ELF-1 (cell line): ENCODE results near the gene GBP1.
"Not testable (repeated sequence)": the region's sequence is repeated elsewhere in the genome, so short reads cannot be mapped to it uniquely, and the experiment has no call there.

Source experiments
- DNase-seq: peaks from one replicate; pipeline ENCODE4 v3.0.0-alpha.2; 2016; ENCODE audit warnings: low read depth, low spot score

The GBP1 gene

DNA sequence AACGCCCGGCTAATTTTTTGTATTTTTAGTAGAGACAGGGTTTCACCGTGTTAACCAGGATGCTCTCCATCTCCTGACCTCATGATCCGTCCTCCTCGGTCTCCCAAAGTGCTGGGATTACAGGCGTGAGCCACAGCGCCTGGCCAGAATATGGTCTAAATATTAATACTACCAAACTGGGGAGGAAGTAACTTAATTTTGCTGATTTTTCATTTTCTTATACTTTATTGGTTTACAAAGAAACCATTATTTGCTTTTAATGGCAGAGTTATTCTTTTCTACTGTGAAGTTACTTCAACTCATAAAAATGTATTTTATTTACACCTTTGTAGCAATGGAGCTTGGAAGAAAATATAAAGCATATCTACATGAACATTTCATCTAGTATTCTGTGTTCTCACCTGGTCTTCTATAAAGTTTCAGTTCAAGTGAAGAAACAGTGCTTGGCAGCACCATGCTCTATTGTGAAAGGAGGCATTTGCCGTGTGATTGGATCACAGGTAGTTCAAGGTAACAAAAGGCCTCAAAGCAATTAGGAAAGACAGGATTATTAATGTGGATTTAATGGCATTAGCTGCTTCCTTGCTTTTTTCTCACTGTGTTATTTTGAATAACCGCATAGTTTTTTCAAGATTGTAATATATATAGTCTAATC, 13.6 kb downstream of the GBP1 start:
- no peak for DNase-seq

DNA sequence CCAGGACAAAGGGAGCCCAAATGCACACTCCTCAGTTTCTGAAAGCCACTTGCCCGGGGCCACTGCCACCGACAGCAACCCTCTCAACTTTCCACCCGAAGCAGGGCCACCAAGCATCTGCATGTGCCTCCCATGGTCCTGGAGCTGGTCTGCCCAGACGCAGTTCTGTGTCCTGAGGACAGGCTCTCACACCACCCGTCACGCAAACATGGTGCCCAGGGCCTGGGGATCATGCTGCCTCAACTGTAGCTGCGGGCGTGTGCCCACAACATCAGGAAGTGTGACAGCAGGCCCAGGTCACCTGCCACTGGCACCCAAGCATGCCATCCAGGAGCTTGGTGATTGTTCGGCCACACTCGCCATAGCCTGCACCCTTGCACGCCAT, 14.4 kb downstream of the GBP1 start:
- no peak for DNase-seq

DNA sequence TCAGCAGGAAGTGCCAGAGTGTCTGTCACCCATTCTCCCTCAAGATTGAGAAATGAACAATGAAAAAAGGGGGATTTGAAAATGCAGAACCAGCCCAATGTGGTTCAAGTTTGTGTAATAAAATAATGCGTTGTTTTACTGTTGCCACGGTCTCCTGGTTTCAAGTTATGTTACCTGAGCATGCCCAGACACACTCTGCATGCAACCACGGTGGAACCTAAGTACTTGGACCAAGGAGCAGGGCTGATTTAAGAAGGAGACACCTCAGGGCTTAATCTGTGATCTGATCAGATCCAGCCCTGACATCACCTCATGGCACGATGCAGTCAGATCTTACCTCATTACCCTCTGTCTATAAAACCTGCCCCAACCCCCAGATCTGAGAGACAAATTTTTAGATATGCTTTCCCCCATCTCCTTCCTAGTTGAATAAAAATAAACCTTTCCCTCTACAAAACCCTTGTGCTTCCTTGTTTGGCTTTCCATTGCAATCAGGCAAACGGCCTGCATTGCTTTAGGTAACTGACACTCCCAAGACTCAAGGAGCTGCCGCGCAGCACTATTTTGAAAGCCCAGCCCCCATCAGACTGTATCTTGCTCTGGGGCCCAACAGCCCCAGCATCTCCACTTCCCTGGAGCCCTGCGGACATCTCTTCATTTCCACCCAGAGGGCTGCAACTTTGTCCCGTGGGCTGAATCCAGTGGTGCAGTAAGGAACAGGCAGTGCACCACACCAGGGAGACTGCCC, 14.9 kb downstream of the GBP1 start:
- not testable (repeated sequence) for DNase-seq

DNA sequence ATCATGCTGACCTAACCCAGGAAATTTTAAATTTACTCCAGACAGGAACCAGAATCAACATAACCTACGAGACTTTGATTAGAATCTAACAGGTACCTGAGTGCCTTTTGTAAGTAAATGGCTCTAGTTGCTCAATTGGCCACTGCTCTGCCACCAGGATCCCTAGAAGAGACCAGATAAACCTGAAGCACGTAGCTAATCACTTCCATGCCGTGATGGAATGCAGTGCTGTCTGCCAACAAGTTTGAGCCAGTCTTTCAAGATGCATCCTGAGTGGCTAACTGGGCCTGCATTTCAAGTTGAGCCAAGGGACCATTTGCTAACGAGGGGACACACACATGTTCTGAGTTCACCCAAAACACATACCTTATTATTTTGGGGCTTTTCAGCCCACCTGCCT, 15.8 kb downstream of the GBP1 start:
- DNase-seq: not testable (repeated sequence)

DNA sequence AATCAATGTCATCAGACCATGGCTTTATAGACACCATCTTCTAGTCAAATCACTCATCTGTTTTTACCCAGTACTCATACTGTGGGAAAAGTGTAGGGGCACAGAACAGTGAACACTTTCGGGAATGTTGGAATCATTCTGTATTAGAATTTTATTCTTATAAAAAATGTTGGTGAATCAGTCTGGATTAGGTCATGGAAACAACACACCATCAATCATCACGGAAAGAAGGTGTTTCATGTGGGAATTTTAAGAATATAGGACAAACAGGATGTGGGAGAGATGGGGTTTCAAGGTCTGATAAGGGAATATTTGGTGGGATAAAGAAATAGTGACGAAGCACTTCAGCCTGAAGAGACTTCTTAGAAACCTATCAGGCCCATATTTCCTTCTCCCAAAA, 17.3 kb downstream of the GBP1 start:
- DNase-seq: no peak

DNA sequence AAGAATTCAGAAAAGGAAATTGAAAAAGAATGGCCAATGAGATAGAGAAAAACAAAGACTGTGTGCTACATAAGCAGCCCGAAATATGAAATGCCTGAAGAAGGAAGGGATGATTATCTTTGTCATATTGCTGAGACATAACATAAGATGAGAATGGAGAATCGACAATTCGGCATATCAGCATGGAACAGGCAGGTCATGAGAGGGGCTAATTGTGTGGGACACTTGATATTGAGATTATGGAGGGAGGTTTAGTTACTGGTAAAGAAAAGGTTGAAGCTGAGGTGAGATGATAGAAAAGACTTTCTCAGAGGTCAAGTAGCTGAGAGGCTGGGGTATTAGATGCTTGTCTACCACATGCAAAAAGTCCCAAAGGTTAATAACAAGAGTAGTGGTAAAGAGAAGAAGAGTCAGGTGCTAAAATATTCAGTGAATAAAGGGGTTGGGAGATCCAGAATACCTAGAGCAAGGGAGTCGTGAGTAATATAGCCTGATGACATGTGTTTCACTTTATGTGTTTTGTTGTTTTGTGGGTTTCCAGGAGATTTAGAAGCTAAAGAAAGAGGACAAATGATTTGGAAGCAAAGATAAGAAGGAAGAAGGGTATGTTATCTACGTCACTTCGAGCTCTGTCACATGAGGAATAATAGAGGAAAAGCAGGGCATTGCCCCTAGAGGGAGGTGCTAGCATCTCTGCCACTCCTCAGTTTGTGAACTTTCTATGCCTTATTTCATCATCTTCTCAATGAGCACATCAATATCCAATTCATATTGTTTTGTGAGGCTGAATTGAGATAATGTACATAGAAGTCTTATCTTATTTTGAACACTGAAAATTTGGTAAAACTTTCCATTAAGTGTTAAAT, 18.5 kb downstream of the GBP1 start:
- not testable (repeated sequence) for DNase-seq

DNA sequence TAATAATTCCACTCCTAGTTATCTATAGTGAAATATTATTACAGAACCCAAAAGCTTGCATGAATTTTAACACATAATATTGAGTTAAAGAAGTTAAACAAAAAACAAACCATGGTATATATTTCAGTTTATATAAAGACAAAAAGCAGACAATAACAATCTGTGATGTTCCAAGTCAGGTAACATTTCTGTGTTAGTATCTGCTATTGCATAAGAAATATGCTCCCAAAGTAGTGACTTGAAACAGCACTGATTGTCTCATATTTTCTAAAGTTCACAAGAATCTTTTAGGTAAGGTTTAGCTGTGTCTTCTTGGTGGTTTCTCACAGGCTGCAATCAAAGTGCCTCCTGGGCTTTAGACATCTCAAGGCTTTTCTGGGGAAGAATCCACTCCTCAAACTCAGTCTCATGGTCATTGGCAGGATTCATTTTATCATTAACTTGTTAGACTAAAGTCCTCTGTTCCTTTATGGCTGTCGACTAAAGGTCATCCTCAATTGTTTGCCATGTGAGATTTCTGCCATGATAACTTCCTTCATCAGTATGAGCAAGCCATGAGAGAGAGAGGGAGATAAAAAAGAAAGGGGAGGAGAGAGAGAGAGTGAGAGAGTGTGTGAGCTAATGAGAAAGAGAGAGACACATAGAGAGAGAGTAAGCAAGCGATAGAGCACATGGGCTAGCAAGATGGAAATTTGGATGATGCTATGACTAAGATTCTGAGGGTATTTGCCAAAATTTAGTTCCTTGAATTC, 19.9 kb downstream of the GBP1 start:
- DNase-seq: no peak

DNA sequence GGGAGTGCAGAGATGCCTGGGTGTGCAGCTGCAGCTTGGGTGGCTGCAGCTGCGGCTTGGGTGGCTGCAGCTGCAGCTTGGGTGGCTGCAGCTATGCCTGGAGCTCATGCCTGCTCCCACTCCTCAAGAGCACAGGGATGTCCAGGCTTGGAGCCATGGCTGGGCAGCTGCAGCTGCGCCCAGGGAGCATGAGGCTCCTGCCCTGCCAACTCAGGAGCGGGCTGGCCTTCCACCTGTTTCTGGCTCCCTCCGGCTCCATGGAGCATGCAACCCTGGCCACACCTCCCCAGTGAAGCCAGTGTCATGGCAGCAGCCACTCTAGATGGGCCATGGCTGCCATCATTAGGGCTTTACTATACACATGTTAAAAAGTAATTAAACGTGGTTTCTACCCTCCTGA, 21.1 kb downstream of the GBP1 start:
- no peak for DNase-seq

DNA sequence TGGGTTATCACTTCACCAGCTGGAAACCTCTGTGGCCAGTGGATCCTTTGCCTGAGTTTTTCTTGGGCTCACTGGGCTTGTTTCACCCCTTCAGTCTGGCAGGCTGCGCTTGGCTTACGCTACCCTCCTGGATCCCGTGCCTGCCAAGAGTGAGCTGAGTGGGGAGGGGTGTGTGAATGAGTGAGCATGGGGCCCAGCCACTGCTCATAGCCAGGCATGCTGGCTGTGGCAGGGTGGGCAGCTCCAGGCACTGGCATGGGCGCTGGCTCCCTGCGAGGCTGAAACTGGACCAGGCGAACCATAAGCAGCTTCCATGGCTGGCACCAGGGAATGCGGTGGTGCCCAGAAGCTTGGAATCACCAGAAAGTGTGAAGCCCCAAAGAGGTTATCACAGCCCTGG, 22.5 kb downstream of the GBP1 start:
- no peak for DNase-seq

DNA sequence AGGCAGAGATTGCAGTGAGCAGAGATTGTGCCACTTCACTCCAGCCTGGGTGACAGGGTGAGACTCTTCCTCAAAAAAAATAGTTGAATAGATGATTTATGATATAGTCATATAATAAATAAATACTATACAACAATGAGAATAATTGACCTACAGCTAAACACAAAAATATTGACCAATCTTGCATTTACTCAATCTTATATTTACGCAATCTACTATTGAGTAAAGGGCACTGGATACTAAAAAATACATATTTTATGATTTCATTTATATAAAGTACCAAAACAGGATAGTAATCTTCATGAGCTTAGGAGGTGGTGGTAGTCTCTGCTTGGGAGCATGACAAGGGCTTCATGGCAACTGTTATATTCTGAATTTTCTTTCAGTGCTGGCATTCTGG, 23.3 kb downstream of the GBP1 start:
- DNase-seq: no peak

DNA sequence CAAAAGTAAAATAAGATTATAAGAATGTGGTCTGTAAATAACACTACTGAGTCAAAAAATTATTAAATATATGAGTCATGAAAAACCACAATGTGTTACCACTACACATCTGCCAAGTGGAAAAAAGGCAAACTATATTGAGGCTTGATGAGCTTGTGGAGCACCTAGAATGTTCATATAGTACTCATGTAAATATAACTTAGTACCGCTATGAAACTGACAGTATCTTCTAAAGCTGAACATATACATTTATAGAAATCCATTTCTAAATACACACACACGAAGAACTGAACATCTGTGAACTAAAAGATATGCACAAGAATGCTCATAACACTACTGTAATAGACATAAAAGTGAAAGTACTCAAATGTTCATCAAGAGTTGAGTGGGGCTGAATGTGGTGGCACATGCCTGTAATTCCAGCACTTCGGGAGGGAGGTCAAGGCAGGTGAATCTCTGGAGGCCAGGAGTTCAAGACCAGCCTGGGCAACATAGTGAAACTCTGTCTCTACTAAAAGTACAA, 23.8 kb downstream of the GBP1 start:
- no peak for DNase-seq

DNA sequence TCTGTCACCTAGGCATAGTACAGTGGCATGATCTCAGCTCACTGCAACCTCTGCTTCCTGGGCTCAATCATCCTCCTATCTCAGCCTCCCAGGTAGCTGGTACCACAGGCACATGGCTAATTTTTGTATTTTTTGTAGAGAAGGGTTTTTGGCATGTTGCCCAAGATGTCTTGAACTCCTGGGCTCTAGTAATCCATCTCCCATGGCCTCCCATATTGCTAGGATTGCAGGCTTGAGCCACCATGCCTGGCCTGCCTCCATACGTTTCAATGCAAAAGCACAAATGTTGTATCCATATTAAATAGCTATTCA, 24.7 kb downstream of the GBP1 start:
- DNase-seq: no peak

DNA sequence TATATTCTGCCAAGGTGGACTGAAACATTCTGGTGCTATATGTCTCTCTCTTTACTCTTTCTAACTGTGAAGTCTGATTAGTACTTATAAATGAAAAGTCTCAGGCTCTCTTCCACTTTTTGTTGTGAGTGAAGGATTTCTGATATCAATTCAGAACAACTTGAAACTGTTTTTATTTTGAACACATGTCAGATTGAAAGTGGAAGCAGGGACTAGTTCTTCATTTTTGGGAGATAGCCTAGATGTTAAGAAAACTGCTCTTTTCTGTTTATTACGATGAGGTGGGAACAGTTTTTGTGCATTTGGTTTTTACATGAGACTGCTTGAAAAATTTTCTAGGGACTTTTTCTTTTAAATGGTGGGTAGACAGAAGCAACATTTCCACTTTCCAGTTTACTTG, 27.8 kb downstream of the GBP1 start:
- no peak for DNase-seq

DNA sequence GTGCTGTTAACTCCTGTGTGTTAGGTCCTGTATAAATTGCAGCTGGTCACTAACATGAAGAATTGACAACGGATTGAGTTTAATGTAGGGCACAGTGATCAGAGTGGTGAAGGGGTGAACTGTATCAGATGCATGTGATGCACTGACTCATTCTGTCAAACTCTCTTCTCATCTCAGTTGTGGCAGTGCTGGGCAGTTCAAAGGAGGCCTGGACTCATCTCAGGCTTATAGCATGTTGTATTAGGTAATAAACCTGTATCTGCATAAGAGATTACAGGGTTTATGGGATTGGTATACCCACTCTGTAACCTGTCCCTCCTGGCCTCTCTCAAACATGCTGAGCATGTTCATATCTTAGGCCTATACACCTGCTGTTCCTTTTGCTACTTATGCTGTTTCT, 29.9 kb downstream of the GBP1 start:
- no peak for DNase-seq

DNA sequence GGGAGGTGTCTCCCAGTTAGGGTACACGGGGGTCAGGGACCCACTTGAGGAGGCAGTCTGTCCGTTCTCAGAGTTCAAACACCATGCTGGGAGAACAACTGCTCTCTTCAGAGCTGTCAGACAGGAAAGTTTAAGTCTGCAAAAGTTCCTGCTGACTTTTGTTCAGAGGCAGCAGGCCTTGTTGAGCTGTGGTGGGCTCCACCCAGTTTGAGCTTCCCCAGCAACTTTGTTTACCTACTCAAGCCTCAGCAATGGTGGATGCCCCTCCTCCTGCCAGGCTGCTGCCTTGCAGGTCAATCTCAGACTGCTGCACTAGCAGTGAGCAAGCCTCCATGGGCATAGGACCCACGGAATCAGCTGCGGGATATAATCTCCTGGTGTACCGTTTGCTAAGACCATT, 31.0 kb downstream of the GBP1 start:
- DNase-seq: not testable (repeated sequence)

DNA sequence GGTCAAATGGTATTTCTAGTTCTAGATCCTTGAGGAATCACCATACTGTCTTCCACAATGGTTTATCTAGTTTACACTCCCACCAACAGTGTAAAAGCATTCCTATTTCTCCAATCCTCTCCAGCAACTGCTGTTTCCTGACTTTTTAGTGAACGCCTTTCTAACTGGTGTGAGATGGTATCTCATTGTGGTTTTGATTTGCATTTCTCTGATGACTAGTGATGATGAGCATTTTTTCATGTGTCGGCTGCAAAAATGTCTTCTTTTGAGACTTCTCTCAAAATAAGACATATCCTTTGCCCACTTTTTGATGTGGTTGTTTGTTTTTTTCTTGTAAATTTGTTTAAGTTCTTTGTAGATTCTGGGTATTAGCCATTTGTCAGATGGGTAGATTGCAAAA, 36.0 kb downstream of the GBP1 start:
- DNase-seq: not testable (repeated sequence)

DNA sequence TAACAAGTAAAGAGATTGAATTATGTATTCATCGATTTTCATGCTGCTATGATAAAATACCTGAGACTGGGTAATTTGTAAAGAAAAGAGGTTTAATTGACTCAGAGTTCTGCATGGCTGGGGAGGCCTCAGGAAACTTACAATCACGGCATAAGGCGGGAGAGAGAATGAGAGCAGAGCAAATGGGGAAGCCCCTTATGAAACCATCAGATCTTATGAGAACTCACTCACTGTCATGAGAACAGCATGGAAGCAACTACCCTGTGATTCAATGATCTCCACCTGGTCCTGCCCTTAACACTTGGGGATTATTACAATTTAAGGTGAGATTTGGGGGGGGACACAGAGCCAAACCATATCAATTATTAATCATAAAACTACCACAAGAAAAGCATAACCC, 39.1 kb downstream of the GBP1 start:
- DNase-seq: no peak

DNA sequence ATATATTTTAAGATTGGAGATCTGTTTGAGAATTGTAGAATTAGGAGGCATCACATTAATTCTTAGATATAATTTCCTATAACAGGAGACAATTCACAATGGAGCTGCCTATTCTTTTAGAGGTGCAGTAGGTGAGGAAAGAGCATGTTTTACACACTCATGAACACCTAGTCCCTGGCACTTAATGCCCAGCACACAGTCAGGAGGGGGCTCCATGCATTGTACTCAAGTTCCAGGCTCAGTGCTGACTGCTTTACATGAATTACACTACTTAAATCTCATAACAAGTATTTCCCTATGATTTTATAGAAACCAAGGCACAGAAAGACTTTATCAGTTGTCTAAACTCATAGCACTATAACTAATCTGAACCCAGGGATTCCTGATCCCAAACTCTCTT, 42.0 kb downstream of the GBP1 start:
- no peak for DNase-seq

DNA sequence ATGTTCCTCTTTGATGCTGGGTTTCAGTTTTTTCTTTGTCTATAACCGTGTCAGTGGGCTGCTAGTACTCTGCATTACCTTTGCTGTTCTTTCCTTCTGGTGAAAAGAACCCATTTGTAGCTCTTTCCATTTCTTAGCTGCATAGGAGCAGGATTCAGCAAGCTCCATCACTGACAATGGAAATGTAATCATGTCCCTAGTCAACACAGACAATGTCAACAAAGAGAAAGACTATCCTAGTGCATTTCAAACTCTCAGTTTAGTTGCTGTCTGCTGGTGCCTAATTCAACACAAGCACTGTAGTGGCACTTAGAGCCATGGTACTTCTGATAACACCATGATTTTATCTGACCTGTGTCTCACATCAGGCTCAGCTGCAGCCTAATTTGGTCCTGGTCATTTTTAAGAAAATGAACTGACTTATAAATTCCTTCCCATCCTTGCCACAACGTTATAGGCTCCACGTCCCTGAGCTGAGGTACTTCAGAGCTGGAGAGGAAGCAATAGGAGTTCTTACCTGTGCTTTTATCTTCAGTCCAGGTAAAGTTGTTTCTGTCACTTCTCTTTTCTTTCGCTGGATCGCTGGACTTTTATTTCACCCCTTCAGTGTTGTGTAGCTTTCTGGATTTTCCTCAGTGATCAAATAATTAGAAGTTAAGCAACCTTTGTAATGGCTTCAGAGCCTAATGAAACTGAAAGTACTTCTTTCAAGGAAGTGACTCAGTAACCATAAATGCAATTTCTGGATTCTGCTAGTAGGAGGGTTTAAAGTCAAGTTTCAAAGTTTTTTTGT, 42.6 kb downstream of the GBP1 start, which contains the start of gene GBP3:
TSS of gene GBP3 (minus strand) at position 700 of the 793 bp plus-strand sequence. CDS start 2,145 bp downstream, outside the sequence.
- DNase-seq: no peak

DNA sequence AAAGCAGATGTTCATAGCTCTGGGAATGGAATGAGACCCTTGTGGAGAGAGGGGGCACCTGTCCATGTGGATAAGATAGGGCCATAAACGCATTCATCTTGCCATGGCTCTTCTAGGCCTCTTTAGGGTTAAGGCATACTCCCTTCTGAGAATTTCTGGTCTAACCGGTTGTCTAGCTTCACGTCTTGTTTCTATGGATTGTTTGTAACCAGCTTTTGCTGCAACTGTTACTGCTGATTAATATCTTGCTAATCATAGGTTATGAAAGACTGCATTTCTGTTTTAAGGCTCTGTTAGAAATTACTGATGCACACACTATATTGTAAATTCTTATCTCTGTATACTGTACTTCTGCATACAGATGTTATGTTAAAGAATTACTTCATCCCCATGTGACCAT, 46.7 kb downstream of the GBP1 start:
- not testable (repeated sequence) for DNase-seq

DNA sequence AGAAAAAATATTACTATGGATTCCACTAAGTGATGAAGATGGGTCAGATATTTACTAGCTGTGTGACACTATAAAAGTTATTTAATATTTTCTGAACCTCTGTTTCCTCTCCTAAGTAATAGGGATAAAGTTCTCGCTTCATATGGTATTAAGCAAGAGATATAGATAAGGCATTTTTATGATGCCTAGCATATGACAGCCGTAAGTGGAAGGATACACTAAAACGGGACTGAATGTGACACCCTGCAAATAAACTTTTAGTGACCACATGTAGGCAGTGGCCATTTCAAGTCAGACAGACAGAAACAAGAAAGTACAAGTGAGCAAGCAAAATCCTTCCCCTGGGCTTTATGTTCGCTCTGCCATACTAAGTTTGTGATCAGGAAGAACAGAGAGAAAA, 56.5 kb downstream of the GBP1 start:
- no peak for DNase-seq
